Iris pigment epithelial cell (primary cell): Measurements from ENCODE around the gene TSEN34.
"Not testable (repeated sequence)": the region's sequence is repeated elsewhere in the genome, so short reads cannot be mapped to it uniquely, and the experiment has no call there.

Experiments
- DNase-seq: peaks from one replicate; pipeline ENCODE4 v3.0.0-alpha.2; 2011; ENCODE audit warnings: low read depth

TSEN34 gene

DNA sequence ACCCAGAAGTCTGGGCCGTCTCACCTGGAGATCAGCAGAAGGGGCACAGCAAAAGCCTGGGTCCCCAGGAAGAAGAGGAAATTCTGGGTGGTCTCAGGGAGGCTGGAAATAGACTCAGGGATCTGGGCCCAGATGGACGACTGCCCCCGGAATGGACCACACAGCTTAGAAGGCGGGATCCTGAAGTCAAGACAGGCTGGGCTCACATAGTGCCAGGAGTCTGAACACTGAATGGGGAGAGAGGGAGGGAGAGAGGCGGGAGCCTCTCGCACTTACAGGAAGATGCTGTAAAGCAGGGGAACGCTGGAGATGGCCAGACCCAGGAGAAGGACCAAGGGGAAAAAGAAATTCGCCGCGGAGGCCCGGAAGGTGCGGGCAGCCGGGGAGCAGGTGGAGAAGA lies 30.3 kb upstream of the TSEN34 start:
- no peak for DNase-seq

DNA sequence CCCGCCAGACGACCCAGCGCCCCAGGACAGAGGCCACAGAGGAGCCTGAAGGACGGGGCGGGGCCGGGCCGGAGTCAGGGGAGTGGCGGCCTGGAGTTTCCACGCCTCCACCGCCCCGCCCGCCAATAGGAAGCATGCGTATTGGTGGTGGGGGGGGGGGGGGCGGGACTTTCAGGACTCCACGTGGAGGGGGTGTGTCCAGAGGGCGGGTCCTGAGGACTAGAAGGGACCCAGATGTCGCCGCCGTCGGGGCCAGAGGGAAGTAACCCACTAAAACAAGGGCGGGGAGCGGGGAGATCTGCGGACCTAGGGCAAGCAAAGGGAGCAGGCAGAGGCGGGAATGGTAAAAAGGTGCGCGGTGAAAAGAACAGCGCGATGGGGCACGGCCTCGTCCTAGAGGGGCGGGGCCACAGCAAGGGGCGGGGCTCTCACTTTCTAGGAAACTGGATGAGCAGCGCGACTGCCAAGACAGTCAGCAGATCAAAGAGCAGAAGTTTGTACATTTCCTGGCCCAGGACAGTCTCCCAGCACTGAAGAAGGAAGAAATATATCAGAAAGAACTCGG lies 28.8 kb upstream of the TSEN34 start:
- peak; percentile 72 for DNase-seq

DNA sequence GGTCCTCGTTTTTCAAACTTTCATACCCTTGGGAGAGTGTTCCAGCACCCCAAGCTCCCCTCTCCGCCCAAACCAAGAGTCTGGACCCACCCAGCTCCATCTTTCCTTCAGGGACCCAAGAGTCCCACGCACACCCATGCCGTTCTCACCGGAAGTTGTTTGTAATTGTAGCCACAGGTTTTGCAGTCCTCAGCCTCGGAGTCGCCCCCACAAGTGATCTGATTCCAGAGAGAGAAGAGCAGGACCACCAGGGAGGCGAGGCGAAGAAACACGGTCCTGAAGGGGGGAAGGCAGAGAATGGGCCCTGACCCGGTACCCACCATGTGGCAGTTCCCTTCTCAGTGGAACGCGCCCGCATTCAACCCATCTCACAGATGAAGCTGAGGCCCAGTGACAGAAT lies 28.2 kb upstream of the TSEN34 start:
- no peak for DNase-seq

DNA sequence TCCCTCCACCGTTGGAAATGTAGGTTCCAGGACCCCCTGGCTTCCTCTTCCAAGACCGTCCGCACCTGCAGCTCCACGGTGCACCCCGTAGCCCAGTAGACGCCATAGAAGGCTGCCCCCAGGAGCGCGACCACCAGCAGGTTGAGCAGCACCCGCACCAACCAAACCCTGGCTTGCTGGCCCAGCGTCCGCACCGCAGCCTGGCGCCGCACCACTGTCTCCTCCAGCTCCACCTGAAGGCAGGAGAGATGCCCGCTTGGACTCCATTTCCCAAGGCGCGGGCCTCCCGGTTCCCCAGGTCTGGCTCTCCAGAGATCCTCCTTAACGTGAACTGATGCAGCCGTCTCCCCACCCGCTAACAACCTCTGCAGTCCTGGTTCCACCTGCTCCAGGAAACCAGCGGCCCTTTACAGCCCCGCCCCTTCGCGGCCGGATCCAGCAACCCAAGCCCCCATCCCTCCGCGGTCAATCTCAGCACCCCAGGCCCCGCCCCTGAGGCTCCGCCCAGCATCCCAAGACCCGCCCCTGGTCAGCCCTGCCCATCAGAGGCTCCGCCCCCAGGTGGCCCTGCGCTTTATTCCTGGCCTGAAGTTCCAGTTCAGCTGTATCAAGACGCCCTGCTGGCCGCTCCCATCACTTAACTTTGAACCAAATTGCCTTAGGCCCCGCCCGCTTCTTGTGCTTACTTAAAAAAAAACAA lies 26.6 kb upstream of the TSEN34 start:
- DNase-seq, result peak; percentile 20

GRCh38 chr19:54165222-54165621 lies 25.9 kb upstream of the TSEN34 start:
- DNase-seq, result no peak

DNA sequence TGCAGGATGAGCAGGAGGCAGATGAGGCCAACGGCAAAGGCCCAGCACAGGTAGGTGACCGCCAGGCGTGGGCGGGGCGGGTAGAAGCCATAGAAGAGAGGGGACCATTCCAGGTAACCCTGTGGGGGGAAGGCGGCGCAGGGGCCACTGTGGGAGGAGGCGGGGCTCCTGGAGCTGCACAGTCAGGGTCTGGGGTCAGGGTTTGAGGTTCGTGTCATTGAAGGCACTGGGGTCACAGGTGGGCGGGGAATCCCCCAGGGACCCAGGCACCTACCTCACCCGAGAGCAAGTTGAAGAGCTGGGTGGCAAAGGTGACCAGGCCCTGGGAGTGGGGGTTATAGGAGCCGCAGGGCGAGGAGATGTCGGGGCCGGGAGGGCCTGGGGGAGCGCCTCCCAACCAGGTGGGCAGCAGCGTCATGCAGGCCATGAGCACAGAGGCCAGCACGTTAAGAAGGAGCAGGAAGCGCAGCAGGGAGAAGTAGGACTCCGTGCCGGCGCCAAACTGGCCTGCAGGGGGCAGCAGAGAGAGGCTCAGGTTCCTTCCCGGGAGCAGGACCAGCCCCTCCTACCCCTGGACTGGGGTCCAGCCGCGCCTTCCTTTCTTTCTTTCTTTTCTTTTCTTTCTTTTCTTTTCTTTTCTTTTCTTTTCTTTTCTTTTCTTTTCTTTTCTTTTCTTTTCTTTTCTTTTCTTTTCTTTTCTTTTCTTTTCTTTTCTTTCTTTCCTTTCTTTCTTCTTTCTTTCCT lies 22.8 kb upstream of the TSEN34 start:
- DNase-seq, result peak; percentile 70

DNA sequence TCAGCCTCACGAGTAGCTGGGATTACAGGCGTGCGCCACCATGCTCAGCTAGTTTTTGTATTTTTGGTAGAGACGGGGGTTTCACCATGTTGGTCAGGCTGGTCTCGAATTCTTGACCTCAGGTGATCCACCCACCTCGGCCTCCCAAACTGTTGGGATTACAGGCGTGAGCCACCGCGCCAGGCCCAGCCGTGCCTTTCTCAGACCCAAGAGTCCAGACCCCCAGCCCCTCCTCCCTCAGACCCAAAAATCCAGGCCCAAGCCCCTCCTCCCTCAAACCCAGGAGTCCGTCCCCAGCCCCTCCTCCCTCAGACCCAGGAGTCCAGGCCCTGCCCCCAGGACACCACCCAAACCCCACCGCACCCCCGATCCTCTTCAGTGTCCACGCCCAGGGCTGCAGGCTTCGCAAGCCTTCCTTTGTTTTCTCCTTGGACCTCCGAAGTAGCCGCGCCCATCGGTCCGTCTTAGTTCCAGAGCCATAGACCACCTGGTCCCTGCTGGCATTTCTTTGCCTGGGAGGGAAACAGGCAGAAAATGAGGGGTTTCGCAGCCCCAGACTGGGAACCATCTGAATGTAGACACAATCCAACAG lies 21.9 kb upstream of the TSEN34 start:
- DNase-seq, result no peak

GRCh38 chr19:54171736-54172431 lies 19.2 kb upstream of the TSEN34 start:
- DNase-seq, result not testable (repeated sequence)

- no peak for DNase-seq
Observed at GRCh38 chr19:54172471-54173358, 18.4 kb upstream of the TSEN34 start, which contains the start of gene TMC4. Gene TMC4, minus strand, starts transcription at chr19:54173160. Its CDS starts 43 bp downstream, at chr19:54173117.

GRCh38 chr19:54173359-54173699 lies 17.8 kb upstream of the TSEN34 start:
- DNase-seq, result no peak

GRCh38 chr19:54173951-54174834 lies 16.9 kb upstream of the TSEN34 start:
- no peak for DNase-seq

DNA sequence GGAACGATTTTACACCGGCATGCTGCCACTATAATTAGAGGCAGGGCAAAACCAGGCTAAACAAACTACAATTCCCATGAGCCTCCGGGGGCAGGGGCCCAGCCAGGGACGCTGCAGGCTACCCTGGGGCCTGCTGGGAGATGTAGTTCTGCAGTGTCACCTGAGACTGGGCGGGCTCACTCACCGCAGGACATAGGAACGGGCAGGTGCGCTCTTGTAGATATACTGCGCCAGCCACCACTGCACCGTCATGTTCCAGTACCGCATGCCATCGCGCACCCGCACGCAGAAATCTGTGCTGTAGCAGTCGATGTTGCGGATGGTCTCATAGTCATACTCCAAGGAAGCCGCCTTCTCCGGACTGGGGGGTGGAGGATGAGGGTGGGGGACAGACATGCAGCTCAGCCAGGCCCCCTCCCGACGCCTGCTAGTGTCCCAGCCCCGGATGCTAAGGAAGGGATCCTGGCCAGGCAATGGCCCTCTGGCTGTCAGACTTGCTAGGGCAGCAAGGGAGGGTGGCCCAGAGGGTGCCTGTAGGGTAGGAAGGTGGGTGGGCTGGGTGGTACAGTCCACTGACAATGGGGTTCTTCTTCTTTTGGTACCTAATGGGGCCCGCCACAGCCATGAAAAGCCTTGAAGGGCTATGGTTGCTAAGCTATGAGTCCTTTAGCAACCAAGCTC lies 12.4 kb upstream of the TSEN34 start:
- no peak for DNase-seq

- DNase-seq, result no peak
Observed at GRCh38 chr19:54179262-54179852, 11.8 kb upstream of the TSEN34 start.

GRCh38 chr19:54179921-54180461 lies 11.1 kb upstream of the TSEN34 start:
- peak; percentile 71 for DNase-seq

GRCh38 chr19:54180691-54181091 lies 10.4 kb upstream of the TSEN34 start:
- DNase-seq, result no peak

- not testable (repeated sequence) for DNase-seq
Observed at GRCh38 chr19:54181894-54182293, 9.2 kb upstream of the TSEN34 start.

GRCh38 chr19:54183431-54183830 lies 7.7 kb upstream of the TSEN34 start:
- DNase-seq, result no peak

GRCh38 chr19:54186351-54186750 lies 4.8 kb upstream of the TSEN34 start:
- DNase-seq, result no peak

DNA sequence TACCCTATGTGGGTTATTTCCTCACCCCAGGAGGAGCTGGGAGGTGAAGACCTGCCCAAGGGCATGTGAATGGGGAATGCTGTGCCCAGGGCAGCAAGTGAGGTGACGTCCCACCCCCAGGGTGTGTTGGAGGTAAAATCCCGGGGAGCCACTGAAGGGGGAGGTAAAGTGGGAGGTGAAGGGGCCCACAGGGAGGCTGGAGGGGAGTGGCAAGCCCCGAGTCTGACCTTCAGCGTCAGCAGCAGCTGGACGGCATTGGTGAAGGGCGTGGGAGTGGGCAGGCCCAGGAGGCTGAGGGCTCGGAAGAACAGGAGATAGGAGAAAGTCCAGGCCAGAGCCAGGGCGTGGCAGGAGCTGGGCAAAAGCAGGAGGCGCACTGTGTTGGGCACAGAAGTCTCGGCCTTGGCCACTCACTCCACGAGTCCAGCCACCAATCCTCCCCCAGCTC lies 4.2 kb upstream of the TSEN34 start:
- DNase-seq, result no peak
